Measurements from ENCODE around the gene ABCC3.
"Not testable (repeated sequence)": the region's sequence is repeated elsewhere in the genome, so short reads cannot be mapped to it uniquely, and the experiment has no call there.

Gene ABCC3

DNA sequence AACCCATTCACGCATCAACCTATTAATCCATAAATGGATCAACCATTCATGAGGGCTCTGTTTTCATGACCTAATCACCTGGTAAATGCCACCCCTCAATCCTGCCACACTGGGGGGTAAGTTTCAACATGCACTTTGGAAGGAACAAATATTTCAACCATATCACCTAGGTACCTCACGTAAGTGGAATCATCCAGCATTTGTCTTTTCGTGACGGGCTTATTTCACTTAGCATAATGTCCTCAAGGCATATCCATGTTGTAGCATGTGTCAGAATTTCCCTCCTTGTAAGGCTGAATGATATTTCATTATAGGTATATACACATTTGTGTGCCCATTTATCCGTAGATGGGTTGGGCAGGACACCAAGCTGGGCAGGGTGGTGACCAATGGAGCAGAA lies 37.4 kb downstream of the ABCC3 start:
- no peak for DNase-seq

GRCh38 chr17:50672831-50673551 lies 38.3 kb downstream of the ABCC3 start:
- no peak for DNase-seq

DNA sequence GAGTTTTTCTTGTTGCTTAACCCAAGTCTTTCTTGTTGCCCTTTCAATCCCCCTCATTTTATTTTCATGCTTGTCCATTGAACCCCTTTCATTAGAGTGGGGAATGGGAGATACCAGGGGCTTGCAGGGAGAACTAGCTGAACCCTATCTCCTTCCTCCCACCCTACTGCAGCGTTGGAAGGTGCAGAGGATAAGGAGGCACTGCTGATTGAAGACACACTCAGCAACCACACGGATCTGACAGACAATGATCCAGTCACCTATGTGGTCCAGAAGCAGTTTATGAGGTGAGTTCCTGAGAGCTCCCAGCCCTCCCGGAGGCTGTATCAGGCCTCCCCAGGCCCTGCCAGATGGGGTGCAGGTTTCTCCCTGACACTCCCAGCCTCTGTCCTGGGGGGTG lies 40.5 kb downstream of the ABCC3 start:
- DNase-seq, result no peak

GRCh38 chr17:50675627-50676026 lies 40.9 kb downstream of the ABCC3 start:
- no peak for DNase-seq

GRCh38 chr17:50676065-50676975 lies 41.6 kb downstream of the ABCC3 start:
- no peak for DNase-seq

GRCh38 chr17:50677851-50678375 lies 43.2 kb downstream of the ABCC3 start:
- DNase-seq, result no peak

GRCh38 chr17:50679008-50679544 lies 44.4 kb downstream of the ABCC3 start:
- no peak for DNase-seq

DNA sequence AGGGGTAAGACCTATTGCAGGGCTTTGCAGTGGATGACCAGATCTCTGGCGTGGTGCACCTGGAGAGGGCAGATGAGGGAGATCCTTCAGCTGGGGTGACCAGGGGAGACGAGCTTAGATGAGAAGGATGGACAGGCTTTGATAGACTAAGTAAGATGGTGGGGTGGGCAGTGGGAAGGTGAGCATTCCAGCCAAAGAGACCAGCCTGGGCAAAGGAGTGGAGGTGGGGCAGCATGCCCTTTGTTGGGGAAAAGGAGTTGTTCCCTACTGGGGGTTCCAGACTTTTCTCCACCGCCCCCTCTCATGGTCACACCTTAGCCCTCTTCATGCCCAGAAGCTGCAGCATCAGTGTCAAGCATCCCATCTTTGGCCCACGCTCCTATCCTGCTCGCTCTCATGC lies 45.4 kb downstream of the ABCC3 start:
- no peak for DNase-seq

GRCh38 chr17:50680543-50681262 lies 46.0 kb downstream of the ABCC3 start:
- not testable (repeated sequence) for DNase-seq

GRCh38 chr17:50681263-50682200 lies 46.9 kb downstream of the ABCC3 start:
- no peak for DNase-seq

DNA sequence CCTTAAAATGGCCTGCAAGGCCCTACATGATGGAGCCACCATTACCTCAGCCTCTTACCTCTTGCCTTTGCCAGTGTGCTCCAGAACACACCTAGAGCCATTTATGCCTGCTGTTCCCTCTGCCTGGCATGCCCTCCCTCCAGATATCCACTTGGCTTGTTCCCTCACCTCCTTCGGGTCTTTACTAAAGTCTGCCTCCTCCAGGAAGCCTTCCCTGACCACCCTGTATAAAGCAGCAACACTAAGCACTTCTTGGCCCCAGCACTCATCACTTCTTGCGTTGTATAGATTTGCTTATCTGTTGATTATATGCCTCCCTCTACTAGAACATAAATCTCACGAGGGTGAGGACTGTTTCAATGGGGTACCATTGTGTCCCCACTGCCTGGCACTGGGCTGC lies 47.8 kb downstream of the ABCC3 start:
- DNase-seq, result no peak

- DNase-seq, result no peak
Measured at GRCh38 chr17:50682938-50683337, 48.3 kb downstream of the ABCC3 start.

- no peak for DNase-seq
Measured at GRCh38 chr17:50683434-50684287, 49.0 kb downstream of the ABCC3 start.

DNA sequence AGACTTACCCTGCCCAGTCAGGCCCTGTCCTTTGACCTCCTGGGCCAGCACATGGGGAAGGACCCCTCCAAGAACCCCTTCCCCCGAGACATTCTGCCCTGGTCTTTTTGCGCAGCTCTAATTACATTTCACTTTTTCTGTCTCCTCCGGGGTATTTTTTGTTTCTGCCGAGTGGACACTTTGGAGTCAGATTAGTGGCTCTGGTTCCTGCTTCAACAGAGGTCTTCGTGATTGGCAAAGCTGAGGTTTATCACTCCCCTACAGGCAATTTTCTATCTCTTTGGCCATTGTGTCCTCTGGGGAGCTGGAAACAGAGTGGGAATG lies 49.6 kb downstream of the ABCC3 start:
- DNase-seq, result no peak

- DNase-seq, result no peak
Measured at GRCh38 chr17:50684612-50685333, 50.1 kb downstream of the ABCC3 start.

GRCh38 chr17:50685334-50685665 lies 50.6 kb downstream of the ABCC3 start:
- no peak for DNase-seq

DNA sequence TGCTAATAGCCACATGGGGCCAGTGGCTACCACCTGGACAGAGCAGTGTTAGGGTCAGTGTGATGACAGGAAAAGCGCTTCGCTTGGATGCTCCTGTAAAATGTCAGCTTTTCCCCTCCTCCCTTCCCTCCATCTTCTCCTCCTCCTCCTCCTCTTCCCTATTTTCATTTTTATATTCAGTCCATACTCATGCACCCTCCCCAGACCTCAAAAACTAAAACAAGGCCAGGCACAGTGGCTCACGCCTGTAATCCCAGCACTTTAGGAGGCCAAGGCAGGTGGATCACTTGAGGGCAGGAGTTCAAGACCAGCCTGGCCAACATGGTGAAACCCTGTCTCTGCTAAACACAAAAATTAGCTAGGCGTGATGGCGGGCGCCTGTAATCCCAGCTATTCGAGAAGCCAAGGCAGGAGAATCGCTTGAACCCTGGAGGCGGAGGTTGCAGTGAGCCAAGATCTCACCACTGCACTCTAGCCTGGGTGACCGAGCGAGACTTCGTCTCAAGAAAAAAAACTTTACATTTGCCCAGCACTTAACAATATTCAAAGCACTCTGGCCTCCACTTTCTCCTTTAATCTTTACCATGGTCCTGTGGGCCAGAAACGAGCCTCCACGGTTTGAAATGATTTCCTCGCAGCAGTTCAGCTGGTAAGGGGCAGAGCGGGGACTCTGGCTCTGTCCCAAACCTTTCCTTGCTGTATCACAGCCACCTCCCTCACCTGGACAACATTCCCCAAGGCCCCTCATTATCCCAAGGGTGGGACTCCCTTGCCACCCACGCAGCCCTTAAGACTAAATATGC lies 51.2 kb downstream of the ABCC3 start:
- DNase-seq, result no peak

GRCh38 chr17:50686494-50687199 lies 52.0 kb downstream of the ABCC3 start:
- no peak for DNase-seq
